ENCODE data around the gene IL34.

DNA sequence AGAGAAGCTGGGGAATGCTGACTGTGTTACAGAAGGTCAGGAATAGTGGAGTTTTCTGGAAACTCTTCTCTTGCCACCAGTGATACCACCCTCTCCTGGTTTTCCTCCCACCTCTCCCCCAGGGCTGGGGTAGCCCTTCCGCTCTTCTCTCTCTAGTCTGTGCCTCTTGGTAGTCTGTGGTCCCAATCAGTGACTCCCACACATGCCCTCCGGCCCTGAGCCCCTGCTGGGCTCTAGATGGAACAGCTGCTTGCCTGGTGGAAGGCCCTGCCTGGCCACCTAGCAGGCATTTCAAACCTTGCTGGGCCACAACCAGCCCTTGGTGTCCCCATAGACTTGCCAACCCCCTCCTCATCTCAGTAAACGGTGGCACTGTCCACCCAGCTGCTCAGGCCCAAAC lies 54.7 kb downstream of the IL34 start:
- TF ChIP-seq EP300 (IDR thresholded peaks at IDR 0.05; ENCODE audit: borderline replicate concordance in 1 of 2, low read depth in 2 of 2, low read length in 2 of 2) (no peak), POLR2A (IDR thresholded peaks at IDR 0.05; ENCODE audit: control extremely low read depth in 1 of 2, low read depth in 2 of 2, low read length in 2 of 2) (no peak)

All from H1 (cell line).